Measurements from ENCODE around the gene EMILIN3.
A peak's percentile ranks its signal among the peaks of the same experiment; 100 is the strongest.

The EMILIN3 gene

GRCh38 chr20:41342474-41343464 is 23.8 kb downstream of the EMILIN3 start:
- DNase-seq, result no peak

GRCh38 chr20:41340327-41341055 is 26.1 kb downstream of the EMILIN3 start, which contains the start of gene LPIN3:
LPIN3 (plus strand) TSS chr20:41340821; CDS start chr20:41345804, 4,983 bp downstream.
- DNase-seq, result peak; percentile 30

- DNase-seq, result peak; percentile 82
Measured at GRCh38 chr20:41339957-41340326, 26.7 kb downstream of the EMILIN3 start.

GRCh38 chr20:41336711-41337492 is 29.7 kb downstream of the EMILIN3 start:
- DNase-seq, result no peak

- no peak for DNase-seq
Measured at GRCh38 chr20:41335591-41335990, 31.0 kb downstream of the EMILIN3 start.

- no peak for DNase-seq
Measured at GRCh38 chr20:41334443-41335421, 31.9 kb downstream of the EMILIN3 start.

- DNase-seq, result no peak
Measured at GRCh38 chr20:41334036-41334435, 32.6 kb downstream of the EMILIN3 start.

- no peak for DNase-seq
Measured at GRCh38 chr20:41331731-41332130, 34.9 kb downstream of the EMILIN3 start.

- DNase-seq, result no peak
Measured at GRCh38 chr20:41330941-41331340, 35.7 kb downstream of the EMILIN3 start.

- no peak for DNase-seq
Measured at GRCh38 chr20:41330343-41330720, 36.3 kb downstream of the EMILIN3 start.

- DNase-seq, result peak; percentile 46
Measured at GRCh38 chr20:41329435-41330342, 36.9 kb downstream of the EMILIN3 start.

GRCh38 chr20:41327178-41327577 is 39.4 kb downstream of the EMILIN3 start:
- no peak for DNase-seq

GRCh38 chr20:41320976-41321375 is 45.6 kb downstream of the EMILIN3 start:
- DNase-seq, result no peak

GRCh38 chr20:41320441-41320840 is 46.2 kb downstream of the EMILIN3 start:
- no peak for DNase-seq

GRCh38 chr20:41318271-41318649 is 48.4 kb downstream of the EMILIN3 start:
- no peak for DNase-seq

GRCh38 chr20:41317546-41318270 is 48.9 kb downstream of the EMILIN3 start, which contains the start of gene ZHX3:
ZHX3 (minus strand) TSS chr20:41317731; CDS start chr20:41204916, 112,815 bp downstream.
- DNase-seq, result peak; percentile 91

- peak; percentile 77 for DNase-seq
Measured at GRCh38 chr20:41316602-41317545, 49.7 kb downstream of the EMILIN3 start.

- DNase-seq, result no peak
Measured at GRCh38 chr20:41316051-41316450, 50.6 kb downstream of the EMILIN3 start.

GRCh38 chr20:41314386-41314785 is 52.2 kb downstream of the EMILIN3 start:
- no peak for DNase-seq

All from activated T-cell treated with anti-CD3 and anti-CD28 coated beads for 4 hours (primary cell).